K562 treated with DMSO at 1 percent for 4 hours (cell line): ENCODE measurements around the gene LRRC66. TPM values are rescaled to one million over a fixed set of nuclear protein-coding genes. Genes with fewer than 3 reads are reported as not detected.

Experiments
- total RNA-seq: library from RNA; unstranded; fragments of 300-600 nt; gene quantifications from 2 replicates; pipeline ENCODE4 v1.2.3, GENCODE V29; 2022; ENCODE audit not compliant: insufficient read depth

Gene LRRC66, protein sequence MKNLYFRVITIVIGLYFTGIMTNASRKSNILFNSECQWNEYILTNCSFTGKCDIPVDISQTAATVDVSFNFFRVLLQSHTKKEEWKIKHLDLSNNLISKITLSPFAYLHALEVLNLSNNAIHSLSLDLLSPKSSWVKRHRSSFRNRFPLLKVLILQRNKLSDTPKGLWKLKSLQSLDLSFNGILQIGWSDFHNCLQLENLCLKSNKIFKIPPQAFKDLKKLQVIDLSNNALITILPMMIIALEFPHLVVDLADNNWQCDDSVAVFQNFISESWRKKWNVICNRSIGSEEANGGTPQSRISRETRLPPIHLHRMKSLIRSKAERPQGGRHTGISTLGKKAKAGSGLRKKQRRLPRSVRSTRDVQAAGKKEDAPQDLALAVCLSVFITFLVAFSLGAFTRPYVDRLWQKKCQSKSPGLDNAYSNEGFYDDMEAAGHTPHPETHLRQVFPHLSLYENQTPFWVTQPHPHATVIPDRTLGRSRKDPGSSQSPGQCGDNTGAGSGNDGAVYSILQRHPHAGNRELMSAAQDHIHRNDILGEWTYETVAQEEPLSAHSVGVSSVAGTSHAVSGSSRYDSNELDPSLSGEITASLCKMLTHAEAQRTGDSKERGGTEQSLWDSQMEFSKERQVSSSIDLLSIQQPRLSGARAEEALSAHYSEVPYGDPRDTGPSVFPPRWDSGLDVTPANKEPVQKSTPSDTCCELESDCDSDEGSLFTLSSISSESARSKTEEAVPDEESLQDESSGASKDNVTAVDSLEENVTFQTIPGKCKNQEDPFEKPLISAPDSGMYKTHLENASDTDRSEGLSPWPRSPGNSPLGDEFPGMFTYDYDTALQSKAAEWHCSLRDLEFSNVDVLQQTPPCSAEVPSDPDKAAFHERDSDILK
- not detected in 2 replicates for total RNA-seq

DNA sequence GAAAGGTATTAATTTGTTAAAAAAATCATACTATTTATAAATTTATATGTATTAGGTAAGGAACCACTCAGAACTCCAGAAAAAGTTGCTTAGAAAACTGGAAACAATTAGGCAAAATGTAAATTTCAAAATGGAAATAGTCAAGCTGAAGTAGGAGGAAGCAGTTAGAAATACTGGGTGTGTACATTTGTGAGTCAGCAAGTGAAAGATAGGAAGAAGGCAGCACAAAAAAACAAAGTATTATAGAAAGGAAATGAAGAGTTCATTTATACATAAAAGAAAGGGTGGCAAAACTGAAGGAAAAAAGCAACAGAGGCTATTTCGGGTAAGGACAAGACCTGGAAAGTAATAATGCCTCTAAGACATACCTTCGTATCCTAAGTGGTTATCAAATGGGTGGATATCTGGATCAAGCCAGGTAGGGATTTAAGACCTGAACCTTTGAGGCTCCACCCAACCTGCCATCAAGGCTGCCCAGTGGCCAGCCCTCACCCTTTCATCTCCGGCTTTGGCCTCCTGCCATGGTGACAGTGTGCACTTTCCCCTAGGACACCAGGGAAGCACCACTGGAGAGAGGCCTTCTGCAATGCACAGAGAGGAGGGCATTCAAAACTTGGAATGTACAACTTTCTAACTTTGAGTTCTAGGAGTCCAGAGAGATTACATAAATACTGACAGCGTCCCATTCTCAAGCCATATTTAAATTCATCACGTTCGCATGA, at the start of gene LRRC66:
TSS of gene LRRC66 (minus strand) at position 428 of the 722 bp plus-strand sequence. CDS start 2,750 bp downstream, outside the sequence.

DNA sequence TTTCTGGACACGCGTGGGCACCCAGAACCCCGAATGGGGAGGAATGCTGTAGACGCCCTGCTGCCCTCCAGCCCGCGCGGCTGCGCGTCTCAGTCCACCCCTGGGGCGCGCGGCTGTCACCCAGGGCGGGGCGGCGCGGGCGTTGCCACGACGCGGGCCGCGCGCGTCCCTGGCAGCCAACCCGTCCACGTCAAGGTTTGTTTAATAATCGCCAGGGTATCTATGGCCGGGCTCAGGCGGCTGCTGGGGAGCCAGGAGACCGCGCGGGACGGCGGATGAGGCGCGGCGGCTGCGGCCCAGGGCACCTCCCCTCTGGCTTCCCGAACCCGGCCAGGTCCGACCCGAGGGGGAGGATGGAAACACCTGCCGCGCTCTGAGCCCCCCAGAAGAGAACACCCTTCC, 31.1 kb upstream of the LRRC66 start, which contains the start of gene SPATA18:
TSS of gene SPATA18 (plus strand) at position 92 of the 402 bp plus-strand sequence. CDS start 401 bp downstream, outside the sequence.

DNA sequence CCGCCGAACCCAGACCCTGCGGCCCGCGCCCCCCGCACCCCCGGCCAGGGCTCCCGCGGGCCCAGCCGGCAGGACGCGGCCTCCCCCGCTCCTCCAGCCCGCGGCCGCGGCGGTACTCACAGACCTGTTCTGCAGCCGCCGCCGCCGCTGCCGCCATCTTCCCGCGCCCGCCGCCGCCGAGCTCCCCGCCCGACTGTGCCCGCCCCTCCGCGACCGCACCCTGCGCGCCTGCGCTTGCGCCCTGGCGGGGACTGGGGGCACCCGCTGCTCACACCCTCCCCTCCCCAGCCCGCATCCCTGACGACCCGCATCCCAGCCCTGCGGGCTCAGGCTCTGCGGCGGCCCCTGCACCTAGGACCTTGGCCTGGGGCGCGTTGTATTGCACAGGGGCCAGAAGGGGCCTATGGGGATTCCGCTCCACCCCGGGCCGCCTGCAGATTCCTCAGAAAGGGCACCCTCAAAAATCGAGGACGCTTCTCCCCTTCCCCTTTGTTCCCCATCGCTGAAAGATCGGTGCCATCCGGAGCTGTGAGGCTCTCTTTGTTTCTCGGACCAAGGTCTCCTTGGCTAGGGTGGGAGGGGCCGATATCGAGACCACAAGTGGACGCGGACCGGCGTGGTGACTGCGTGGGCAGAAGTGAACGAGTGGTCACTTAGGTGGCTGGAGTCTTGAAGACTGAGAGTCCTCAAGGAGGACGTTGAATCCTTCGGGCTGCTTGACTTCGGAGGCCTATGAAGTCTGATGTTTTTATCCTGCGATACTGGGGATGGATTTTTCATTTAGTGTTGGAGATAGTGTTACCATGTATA, 18.1 kb upstream of the LRRC66 start, which contains the start of gene SGCB:
TSS of gene SGCB (minus strand) at position 197 of the 810 bp plus-strand sequence. CDS start at position 157, 40 bp downstream.

Other genes with a start within 250 kb of the LRRC66 start
- 8.2 and 11.5 TPM in 2 replicates for gene DCUN1D4, start 177.2 kb downstream of the LRRC66 start, total RNA-seq
- 1.3 TPM in 1 of 2 replicates, not detected in the other for gene SGCB, start 17.9 kb upstream of the LRRC66 start, total RNA-seq
- not detected in 2 replicates for gene SPATA18, start 30.9 kb upstream of the LRRC66 start, total RNA-seq